VCaP (cell line): ENCODE data around the gene HMCES.

Experiments used
- H3K27ac ChIP-seq: fragments of 450-650 bp; 2 replicates; pipeline ENCODE4 v1.5.1; 2017
- TF ChIP-seq, protein P1 (sequence below): fragments of 450-650 bp; conservative IDR thresholded peaks from 2 replicates; pipeline ENCODE4 v1.5.1; 2017; ENCODE audit warnings: mild to moderate bottlenecking, moderate library complexity

Gene HMCES

DNA sequence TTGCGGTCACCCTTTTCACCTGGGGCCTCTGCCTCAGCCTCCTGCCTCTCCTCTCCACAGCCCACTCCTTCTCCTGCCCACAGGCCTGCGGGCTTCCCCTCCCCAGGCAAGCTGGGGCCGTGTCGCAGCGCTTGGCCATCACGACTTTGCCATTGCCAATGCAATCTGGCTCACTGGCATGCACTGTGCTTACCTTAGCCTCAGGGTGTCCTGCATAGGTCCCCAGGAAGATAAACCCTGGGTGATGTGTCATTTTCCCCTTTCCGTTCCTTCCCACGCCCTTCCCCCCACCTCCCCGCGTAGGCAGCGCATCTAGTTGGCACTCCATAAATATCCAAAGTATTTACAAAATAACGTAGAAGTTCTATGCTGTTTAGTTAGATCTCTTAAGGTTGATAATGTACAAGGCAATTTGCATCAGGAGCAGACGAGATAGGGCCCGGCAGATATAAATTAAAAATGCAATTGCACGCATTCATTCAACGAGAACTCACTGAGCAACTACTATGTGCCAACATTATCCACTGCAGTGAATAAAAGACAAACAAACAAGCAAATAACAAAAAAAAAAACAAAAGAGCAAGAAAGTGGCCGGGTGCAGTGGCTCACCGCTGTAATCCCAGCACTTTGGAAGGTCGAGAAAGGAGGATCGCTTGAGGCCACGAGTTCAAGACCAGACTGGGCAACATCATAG is 30.2 kb upstream of the HMCES start:
- H3K27ac ChIP-seq: peak overlapping the region; percentile 79
- TF ChIP-seq, protein P1, sequence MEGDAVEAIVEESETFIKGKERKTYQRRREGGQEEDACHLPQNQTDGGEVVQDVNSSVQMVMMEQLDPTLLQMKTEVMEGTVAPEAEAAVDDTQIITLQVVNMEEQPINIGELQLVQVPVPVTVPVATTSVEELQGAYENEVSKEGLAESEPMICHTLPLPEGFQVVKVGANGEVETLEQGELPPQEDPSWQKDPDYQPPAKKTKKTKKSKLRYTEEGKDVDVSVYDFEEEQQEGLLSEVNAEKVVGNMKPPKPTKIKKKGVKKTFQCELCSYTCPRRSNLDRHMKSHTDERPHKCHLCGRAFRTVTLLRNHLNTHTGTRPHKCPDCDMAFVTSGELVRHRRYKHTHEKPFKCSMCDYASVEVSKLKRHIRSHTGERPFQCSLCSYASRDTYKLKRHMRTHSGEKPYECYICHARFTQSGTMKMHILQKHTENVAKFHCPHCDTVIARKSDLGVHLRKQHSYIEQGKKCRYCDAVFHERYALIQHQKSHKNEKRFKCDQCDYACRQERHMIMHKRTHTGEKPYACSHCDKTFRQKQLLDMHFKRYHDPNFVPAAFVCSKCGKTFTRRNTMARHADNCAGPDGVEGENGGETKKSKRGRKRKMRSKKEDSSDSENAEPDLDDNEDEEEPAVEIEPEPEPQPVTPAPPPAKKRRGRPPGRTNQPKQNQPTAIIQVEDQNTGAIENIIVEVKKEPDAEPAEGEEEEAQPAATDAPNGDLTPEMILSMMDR: no peak

DNA sequence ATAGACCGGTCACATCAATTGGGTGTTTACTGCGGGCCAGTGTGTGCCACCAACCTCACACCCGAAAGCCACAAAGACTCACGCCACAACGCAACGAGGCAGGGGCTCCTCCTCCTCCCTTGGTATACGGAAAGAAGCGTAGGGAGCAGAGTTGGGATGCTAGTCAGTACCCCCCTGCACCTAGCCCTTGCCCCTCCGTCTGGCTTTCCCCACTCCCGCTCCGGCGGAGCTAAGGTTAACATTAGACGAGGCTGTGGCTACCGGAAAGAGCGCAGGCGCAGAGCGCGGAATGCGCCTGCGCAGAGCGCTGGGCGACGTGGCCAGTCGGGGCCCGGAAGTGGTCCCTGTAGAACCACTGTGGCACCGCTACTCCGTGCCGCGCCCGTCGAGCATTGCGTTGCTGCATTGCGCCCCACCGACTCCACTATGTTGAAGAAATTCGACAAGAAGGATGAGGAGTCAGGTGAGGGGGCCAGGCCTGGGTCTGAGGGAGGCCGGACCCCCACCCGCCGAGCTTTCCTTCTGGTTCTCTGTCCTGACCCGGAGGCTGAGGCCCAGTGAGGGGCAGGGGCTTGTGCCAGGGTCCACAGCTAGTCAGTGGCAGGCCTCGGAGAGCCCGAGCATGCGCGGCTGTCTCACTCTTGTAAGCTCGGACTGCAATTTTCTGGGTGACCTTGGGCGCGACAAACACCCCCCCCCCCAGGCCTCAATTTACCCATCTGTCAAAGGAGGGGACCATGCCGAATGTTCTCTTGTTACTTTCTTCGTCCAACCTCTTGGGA is 29.2 kb upstream of the HMCES start, which contains the start of gene COPG1:
COPG1 (plus strand) TSS at position 323 of the 782 bp plus-strand sequence; CDS start at position 427, 104 bp downstream.
- H3K27ac ChIP-seq: peak within 1 kb of the TSS; percentile 79

DNA sequence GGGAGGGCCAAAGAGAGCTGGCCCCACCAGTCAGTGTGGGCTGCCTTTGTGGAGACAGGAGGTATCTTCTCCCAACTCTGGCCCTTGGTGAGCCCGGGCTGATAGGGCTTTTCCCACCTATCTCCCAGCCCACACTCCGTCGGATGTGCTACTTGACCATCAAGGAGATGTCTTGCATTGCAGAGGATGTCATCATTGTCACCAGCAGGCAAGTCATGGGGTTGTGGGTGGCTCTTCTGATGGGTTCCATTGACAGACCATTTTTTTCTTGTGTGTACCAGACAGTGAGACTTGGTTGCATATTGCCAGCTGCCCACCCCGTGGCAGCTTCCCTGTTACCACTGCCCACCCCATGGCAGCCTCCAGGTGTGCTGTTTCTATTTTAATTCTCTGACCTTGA is 25.9 kb upstream of the HMCES start:
- TF ChIP-seq, protein P1: no peak

More for the DNA sequence above, 29.2 kb upstream of the HMCES start, which contains the start of gene COPG1:
- TF ChIP-seq, protein P1: no peak

DNA sequence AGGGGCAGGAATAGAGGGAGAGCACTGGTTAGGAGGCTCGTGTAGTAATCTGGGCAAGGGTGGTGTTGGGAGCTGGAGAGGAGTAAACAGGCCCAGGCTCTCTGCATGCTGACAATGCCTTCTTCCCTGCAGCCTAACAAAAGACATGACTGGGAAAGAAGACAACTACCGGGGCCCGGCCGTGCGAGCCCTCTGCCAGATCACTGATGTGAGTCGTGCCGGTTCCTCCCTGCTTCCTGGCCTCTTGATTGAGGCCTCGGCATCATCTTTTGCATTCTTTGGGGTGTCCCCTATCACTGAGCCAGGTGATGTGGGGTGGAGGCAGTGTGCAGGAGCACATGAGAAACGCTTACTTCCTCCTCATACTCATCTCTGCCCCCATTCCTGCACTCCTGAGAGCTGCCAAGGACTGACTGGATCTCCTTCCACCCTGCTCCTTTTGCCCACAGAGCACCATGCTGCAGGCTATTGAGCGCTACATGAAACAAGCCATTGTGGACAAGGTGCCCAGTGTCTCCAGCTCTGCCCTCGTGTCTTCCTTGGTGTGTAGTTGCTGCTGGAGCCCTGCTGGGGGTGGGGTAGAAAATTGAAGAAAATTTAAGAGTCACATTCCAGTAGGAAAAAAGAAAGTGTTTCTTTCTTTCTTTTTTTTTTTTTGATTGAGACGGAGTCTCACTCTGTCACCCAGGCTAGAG is 24.0 kb upstream of the HMCES start:
- no peak overlapping the region for H3K27ac ChIP-seq
- TF ChIP-seq, protein P1: no peak

More for the DNA sequence above, 25.9 kb upstream of the HMCES start:
- no peak overlapping the region for H3K27ac ChIP-seq

DNA sequence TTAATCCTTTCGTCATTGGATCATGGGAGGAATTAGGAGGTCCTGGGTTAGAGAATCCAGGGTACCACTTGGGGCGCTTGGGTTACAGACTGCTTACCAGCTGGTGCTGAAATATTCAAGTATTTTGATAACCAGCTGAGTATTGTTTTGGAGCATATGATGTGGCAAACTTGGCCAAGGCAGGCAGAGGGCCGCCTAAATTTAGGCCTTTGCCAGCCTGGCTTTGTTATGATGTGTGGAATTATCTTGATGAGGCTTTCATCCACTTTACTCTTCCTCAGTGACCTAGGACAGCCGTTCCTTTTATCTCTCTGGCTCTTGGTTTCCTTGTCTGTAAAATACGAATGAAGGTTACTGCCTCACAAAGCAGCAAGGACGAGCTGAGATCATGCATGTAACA is 22.4 kb upstream of the HMCES start:
- H3K27ac ChIP-seq: no peak overlapping the region
- TF ChIP-seq, protein P1: no peak

DNA sequence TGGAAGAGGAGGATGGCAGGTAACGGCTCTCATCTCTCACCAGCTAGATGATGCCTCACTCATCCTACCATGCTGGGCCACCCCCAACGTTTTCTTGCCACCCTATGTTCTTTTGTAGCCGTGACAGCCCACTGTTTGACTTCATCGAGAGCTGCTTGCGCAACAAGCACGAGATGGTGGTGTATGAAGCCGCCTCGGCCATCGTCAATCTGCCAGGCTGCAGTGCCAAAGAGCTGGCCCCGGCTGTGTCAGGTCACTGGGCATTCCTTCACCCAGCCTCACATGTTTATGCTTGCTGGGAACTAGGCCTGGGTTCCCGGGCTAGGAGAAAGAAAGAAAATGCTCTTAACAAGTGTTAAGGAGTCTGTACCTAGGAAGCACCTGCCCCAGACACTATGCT is 21.1 kb upstream of the HMCES start:
- TF ChIP-seq, protein P1: no peak
- H3K27ac ChIP-seq: no peak overlapping the region
